Loucy (cell line): ENCODE measurements around the gene SCN4A.

Source experiments
- H2AFZ ChIP-seq: fragments of 200-600 bp; sonication (generic); 2 replicates; pipeline ENCODE4 v1.6.0; 2016; ENCODE audit warnings: antibody characterized with exemption, mild to moderate bottlenecking, low read length, moderate library complexity
- H3F3A ChIP-seq: fragments of 200-600 bp; 2 replicates; pipeline ENCODE4 v1.6.0; 2016; ENCODE audit warnings: antibody characterized with exemption, low read depth, mild to moderate bottlenecking
- H3K27me3 ChIP-seq: fragments of 200-600 bp; sonication (generic); 2 replicates; pipeline ENCODE4 v1.6.1; 2014; ENCODE audit warnings: low read length, mild to moderate bottlenecking; ENCODE audit not compliant: insufficient read depth, poor library complexity, severe bottlenecking
- H3K36me3 ChIP-seq: fragments of 200-600 bp; sonication (generic); 2 replicates; pipeline ENCODE4 v1.6.1; 2016; ENCODE audit warnings: low read length; ENCODE audit not compliant: insufficient read depth
- H3K4me1 ChIP-seq: fragments of 200-600 bp; sonication (generic); 2 replicates; pipeline ENCODE4 v1.5.1; 2014; ENCODE audit warnings: low read length, mild to moderate bottlenecking; ENCODE audit not compliant: insufficient read depth, poor library complexity, severe bottlenecking
- H3K4me2 ChIP-seq: fragments of 200-600 bp; sonication (generic); 2 replicates; pipeline ENCODE4 v1.6.0; 2014; ENCODE audit warnings: antibody characterized with exemption, low read length, low read depth, mild to moderate bottlenecking; ENCODE audit not compliant: poor library complexity, severe bottlenecking
- H3K4me3 ChIP-seq: fragments of 200-600 bp; sonication (generic); 2 replicates; pipeline ENCODE4 v1.5.1; 2014; ENCODE audit warnings: low read length, mild to moderate bottlenecking, mixed read lengths; ENCODE audit not compliant: poor library complexity, severe bottlenecking
- H3K79me2 ChIP-seq: fragments of 200-600 bp; sonication (generic); 2 replicates; pipeline ENCODE4 v1.6.1; 2014; ENCODE audit warnings: low read length; ENCODE audit not compliant: insufficient read depth
- H3K9ac ChIP-seq: fragments of 200-600 bp; sonication (generic); 2 replicates; pipeline ENCODE4 v1.6.0; 2014; ENCODE audit warnings: mild to moderate bottlenecking, low read depth, low read length, moderate library complexity; ENCODE audit not compliant: poor library complexity, severe bottlenecking
- H3K9me2 ChIP-seq: fragments of 200-600 bp; sonication (generic); replicated peaks from 2 replicates; pipeline ENCODE4 v1.6.1; 2016; ENCODE audit warnings: low read depth, low read length, mixed read lengths
- H3K9me3 ChIP-seq: fragments of 200-600 bp; sonication (generic); 2 replicates; pipeline ENCODE4 v1.6.1; 2014; ENCODE audit warnings: mild to moderate bottlenecking, antibody characterized with exemption, low read length, low read depth; ENCODE audit not compliant: insufficient read depth
- H4K20me1 ChIP-seq: fragments of 200-600 bp; sonication (generic); 2 replicates; pipeline ENCODE4 v1.6.0; 2014; ENCODE audit warnings: antibody characterized with exemption, low read length, mild to moderate bottlenecking; ENCODE audit not compliant: insufficient read depth, poor library complexity, severe bottlenecking
- EZH2phosphoT487 ChIP-seq: fragments of 200-600 bp; IDR thresholded peaks from 2 replicates; pipeline ENCODE4 v1.6.1; 2018; ENCODE audit warnings: antibody characterized with exemption, mild to moderate bottlenecking, moderate library complexity, borderline replicate concordance
- TF ChIP-seq, protein P1 (sequence below): fragments of 200-600 bp; sonication (generic); conservative IDR thresholded peaks from 2 replicates; pipeline ENCODE4 v1.5.1; 2014; ENCODE audit warnings: mild to moderate bottlenecking, antibody characterized with exemption, low read length

The SCN4A gene

DNA sequence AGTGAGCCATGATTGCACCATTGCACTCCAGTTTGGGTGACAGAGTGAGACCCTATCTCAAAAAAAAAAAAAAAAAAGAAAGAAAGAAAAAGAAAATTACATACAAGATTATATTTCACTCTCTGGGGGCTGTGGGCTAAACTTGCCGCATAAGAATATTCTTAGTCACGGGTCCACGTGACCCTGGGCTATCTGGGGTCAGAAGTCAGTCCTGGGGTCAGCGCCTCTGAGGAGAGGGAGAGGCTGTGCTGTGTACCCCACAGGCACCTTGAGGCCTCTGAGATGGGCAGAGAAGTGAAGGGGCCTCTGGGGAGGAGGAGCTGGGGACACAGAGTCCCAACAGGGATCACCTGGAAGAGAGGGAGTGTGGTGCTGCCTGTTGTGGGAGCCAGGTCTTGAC lies 34.8 kb downstream of the SCN4A start:
- Histone ChIP-seq H3K27me3 (no peaks in the 10 kb centered on the region), H3K9me2 (no peaks in the 10 kb centered on the region), H3K4me2 (no peak overlapping the region), H3K79me2 (peaks cover 9% of the 10 kb centered on the region), H3K4me1 (peaks cover 31% of the 10 kb centered on the region), H2AFZ (no peak overlapping the region), H3K9ac (peak overlapping the region; percentile 57), H4K20me1 (no peaks in the 10 kb centered on the region), H3F3A (no peaks in the 10 kb centered on the region), H3K36me3 (no peaks in the 10 kb centered on the region), H3K9me3 (no peaks in the 10 kb centered on the region), H3K4me3 (no peak overlapping the region)
- TF ChIP-seq, protein P1, sequence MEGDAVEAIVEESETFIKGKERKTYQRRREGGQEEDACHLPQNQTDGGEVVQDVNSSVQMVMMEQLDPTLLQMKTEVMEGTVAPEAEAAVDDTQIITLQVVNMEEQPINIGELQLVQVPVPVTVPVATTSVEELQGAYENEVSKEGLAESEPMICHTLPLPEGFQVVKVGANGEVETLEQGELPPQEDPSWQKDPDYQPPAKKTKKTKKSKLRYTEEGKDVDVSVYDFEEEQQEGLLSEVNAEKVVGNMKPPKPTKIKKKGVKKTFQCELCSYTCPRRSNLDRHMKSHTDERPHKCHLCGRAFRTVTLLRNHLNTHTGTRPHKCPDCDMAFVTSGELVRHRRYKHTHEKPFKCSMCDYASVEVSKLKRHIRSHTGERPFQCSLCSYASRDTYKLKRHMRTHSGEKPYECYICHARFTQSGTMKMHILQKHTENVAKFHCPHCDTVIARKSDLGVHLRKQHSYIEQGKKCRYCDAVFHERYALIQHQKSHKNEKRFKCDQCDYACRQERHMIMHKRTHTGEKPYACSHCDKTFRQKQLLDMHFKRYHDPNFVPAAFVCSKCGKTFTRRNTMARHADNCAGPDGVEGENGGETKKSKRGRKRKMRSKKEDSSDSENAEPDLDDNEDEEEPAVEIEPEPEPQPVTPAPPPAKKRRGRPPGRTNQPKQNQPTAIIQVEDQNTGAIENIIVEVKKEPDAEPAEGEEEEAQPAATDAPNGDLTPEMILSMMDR = no peak

DNA sequence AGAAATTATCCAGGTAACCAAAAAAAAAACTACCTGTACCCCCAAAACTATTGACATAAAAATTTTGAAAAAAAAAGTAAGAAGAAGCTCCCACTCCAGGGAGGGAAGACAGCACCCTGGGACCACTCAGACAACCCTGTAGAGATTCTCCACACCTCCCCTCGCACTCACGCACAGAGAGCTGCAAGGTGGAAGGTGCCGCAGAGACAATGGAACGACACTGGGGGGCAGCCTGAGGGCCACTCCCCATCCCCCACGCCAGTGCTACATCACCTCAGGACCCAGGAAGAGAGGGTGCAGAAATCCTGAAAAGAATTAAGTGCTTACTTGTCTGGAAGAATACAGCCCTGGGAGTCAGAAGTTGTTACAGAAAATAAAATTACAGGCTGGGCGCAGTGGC lies 35.4 kb downstream of the SCN4A start:
- peaks cover 37% of the 10 kb centered on the region for H3K4me1 ChIP-seq
- H3K36me3 ChIP-seq = no peaks in the 10 kb centered on the region
- H3K4me2 ChIP-seq = no peak overlapping the region
- no peak overlapping the region for H3K4me3 ChIP-seq
- H3K9me2 ChIP-seq = no peaks in the 10 kb centered on the region
- peaks cover 15% of the 10 kb centered on the region for H3K79me2 ChIP-seq
- no peaks in the 10 kb centered on the region for H4K20me1 ChIP-seq
- H3K9me3 ChIP-seq = no peaks in the 10 kb centered on the region
- H2AFZ ChIP-seq = no peak overlapping the region
- H3F3A ChIP-seq = no peaks in the 10 kb centered on the region
- no peak for TF ChIP-seq EZH2phosphoT487
- TF ChIP-seq, protein P1 = peak; percentile 43
- H3K9ac ChIP-seq = no peak overlapping the region
- no peaks in the 10 kb centered on the region for H3K27me3 ChIP-seq

DNA sequence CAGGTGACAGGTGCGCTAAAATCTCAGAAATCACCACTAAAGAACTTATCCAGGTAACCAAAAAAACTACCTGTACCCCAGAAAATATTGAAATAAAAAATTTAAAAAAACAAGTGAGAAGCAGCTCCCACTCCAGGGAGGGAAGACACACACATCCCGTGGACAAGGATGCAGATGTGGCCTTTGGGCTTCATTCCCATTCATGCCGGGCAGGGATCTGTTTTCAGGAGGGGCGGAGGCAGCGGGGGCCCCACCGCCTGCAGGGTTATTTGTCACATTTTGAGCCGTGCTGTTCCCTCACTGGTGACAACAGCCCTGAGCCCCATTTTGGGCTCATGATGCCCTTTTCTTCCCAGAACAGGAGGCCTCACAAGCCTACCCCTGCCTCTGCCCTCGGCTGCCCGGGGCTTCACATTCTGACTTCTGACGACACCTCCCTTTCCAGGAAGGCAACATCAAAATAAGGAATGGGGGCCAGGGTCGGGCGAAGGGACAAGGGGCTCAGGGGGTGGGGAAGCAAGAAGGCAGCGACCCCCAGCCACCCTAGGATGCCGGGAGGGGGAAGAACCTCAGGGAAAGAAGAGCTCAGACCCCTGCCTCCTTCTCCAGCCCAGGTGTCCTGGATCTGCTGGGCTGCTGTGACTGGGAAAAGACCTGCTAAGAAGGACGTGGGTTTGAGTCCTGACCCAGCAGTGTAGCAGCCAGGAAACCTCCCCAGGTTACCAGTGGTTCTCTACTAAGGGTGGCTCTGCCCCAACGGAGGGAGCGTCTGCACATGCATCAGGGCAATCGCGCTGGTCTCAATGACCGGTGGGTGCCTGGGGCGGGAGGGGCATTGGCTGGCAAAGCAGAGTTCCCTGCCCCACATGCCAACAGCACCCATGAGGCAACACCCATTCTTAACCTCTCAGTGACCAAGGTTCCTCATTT lies 38.3 kb downstream of the SCN4A start:
- no peak overlapping the region for H3K4me2 ChIP-seq
- H3K79me2 ChIP-seq = peaks cover 42% of the 10 kb centered on the region
- H3K27me3 ChIP-seq = no peaks in the 10 kb centered on the region
- H3K4me3 ChIP-seq = no peak overlapping the region
- H3F3A ChIP-seq = no peaks in the 10 kb centered on the region
- H3K9me3 ChIP-seq = no peaks in the 10 kb centered on the region
- peaks cover 9% of the 10 kb centered on the region for H4K20me1 ChIP-seq
- H2AFZ ChIP-seq = no peak overlapping the region
- H3K36me3 ChIP-seq = no peaks in the 10 kb centered on the region; the same call in 1 of the 2 replicates
- TF ChIP-seq EZH2phosphoT487 = no peak
- TF ChIP-seq, protein P1 = no peak
- no peaks in the 10 kb centered on the region for H3K9me2 ChIP-seq
- no peak overlapping the region for H3K9ac ChIP-seq
- H3K4me1 ChIP-seq = peaks cover 43% of the 10 kb centered on the region
